ENCODE data around the gene ACSBG1.

DNA sequence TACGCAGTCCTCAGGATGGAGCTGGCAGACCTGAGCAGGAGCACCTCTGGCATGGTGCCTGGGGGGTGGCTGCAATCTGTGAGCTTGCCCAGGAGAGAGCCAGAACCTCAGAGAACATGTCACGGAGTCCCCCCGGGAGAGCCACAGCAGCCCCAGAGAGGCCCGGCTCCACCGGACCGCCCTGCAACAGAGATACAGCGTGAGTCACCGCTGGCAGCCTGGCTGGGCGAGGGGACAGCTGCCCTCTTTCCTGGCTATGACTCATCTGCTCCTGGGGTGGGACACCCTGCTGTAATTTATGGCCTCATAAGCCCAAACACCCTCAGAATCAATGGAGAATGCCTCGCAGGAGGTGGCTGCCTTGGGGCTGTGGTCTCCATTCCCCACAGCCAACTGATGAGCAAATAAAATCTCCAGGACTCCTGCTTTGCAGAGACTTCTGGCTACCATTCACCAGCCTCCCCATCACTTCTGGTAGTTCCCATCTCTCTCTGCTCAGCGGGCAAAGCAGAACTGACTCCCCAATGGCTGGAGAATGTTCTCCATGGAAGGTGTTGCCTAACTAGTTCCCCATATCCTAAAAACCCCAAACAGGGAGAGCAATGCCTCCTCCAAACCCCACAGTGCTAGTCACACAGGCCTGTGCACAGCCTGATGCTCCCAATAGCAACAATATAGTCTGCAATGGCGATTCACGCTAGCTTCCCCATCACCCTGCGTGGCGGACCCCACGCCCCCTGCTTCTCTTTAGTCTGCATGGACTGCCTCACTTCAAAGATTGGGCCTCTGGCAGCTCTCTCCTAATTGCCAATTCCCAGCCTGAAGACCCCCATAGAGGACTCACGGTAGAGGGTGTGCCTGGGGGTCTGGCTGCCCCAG lies 21.6 kb downstream of the ACSBG1 start:
- TF ChIP-seq JUND (IDR thresholded peaks at IDR 0.05; ENCODE audit: low read length): no peak
- no peak for TF ChIP-seq RAD21 (IDR thresholded peaks at IDR 0.05 in 1 of 2, conservative IDR thresholded peaks at IDR 0.05 in 1 of 2; ENCODE audit: low read depth in 2 of 2, low read length in 2 of 2)
- TF ChIP-seq RBBP5 (IDR thresholded peaks at IDR 0.05; ENCODE audit: borderline replicate concordance, low read depth, low read length): no peak
- TF ChIP-seq, protein P1, sequence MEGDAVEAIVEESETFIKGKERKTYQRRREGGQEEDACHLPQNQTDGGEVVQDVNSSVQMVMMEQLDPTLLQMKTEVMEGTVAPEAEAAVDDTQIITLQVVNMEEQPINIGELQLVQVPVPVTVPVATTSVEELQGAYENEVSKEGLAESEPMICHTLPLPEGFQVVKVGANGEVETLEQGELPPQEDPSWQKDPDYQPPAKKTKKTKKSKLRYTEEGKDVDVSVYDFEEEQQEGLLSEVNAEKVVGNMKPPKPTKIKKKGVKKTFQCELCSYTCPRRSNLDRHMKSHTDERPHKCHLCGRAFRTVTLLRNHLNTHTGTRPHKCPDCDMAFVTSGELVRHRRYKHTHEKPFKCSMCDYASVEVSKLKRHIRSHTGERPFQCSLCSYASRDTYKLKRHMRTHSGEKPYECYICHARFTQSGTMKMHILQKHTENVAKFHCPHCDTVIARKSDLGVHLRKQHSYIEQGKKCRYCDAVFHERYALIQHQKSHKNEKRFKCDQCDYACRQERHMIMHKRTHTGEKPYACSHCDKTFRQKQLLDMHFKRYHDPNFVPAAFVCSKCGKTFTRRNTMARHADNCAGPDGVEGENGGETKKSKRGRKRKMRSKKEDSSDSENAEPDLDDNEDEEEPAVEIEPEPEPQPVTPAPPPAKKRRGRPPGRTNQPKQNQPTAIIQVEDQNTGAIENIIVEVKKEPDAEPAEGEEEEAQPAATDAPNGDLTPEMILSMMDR (IDR thresholded peaks at IDR 0.05; ENCODE audit: control extremely low read depth in 1 of 3, insufficient read depth in 1 of 3, low read depth in 1 of 3, low read length in 3 of 3): no peak
- no peak for TF ChIP-seq POLR2A (IDR thresholded peaks at IDR 0.05; ENCODE audit: control extremely low read depth in 1 of 2, low read depth in 2 of 2, low read length in 2 of 2)
- no peak for TF ChIP-seq HDAC2 (IDR thresholded peaks at IDR 0.05; ENCODE audit: borderline replicate concordance in 1 of 2, low read depth in 2 of 2, low read length in 2 of 2)
- TF ChIP-seq MAFK (IDR thresholded peaks at IDR 0.05; ENCODE audit: low read depth, low read length): no peak
- TF ChIP-seq POLR2AphosphoS5 (IDR thresholded peaks at IDR 0.05; ENCODE audit: low read depth, low read length): no peak
- no peak for TF ChIP-seq RXRA (IDR thresholded peaks at IDR 0.05; ENCODE audit: insufficient read depth, low read depth, low read length)
- TF ChIP-seq YY1 (IDR thresholded peaks at IDR 0.05; ENCODE audit: low read depth, low read length): no peak
- TF ChIP-seq NRF1 (IDR thresholded peaks at IDR 0.05; ENCODE audit: low read depth, low read length): no peak
- TF ChIP-seq, protein P2, sequence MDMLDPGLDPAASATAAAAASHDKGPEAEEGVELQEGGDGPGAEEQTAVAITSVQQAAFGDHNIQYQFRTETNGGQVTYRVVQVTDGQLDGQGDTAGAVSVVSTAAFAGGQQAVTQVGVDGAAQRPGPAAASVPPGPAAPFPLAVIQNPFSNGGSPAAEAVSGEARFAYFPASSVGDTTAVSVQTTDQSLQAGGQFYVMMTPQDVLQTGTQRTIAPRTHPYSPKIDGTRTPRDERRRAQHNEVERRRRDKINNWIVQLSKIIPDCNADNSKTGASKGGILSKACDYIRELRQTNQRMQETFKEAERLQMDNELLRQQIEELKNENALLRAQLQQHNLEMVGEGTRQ (IDR thresholded peaks at IDR 0.05; ENCODE audit: low read length): no peak
- no peak for TF ChIP-seq EP300 (IDR thresholded peaks at IDR 0.05; ENCODE audit: borderline replicate concordance in 1 of 2, low read depth in 2 of 2, low read length in 2 of 2)

All from H1 (cell line).